Left hindlimb (tissue), 1 donor: ENCODE results near the gene MFSD1.
A peak's percentile ranks its signal among the peaks of the same experiment; 100 is the strongest.
"Not testable (repeated sequence)": the region's sequence is repeated elsewhere in the genome, so short reads cannot be mapped to it uniquely, and the experiment has no call there.

Experiments used
- DNase-seq: peaks from one replicate; pipeline ENCODE4 v3.0.0-alpha.2; 2018

Gene MFSD1

GRCh38 chr3:158777161-158777873, 24.5 kb upstream of the MFSD1 start:
- DNase-seq: no peak

DNA sequence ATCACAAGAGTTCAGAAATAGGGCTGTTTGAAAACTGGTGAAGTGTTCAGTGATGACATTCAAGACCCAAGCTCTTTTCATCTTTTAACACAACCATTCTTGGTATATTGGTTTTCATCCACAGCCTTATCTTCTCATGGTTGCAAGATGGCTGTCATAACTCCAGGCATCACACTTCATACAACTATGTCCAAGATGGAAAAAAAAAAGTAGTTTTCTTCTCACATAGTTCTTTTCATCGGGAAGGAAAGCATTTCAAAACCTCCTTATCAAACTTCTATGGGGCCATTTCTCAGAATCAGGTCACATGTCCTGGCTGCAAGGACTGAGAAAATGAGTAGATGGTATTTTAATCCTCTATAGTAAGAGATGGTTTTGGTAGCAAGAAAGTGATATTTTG, 21.1 kb upstream of the MFSD1 start:
- no peak for DNase-seq

DNA sequence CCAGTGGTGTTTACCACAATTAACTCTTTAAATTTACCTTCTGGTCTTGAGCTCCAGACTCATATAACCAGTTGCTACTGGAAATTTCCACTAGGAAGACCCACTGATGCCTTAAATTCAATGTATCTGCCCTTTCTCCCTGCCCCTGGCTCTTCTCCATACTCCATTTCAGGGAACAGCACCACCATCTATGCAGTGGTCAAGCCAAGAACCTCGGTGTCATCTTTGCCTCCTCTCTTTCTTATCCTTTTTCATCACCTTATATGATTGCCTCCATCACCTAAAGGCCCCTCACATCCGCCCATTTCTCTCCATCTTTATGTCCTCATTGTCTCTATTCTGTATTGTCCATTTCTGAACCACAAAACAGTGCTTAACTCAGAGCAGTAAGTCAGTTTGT, 20.7 kb upstream of the MFSD1 start:
- DNase-seq: no peak

GRCh38 chr3:158781849-158782248, 20.0 kb upstream of the MFSD1 start:
- DNase-seq: no peak

DNA sequence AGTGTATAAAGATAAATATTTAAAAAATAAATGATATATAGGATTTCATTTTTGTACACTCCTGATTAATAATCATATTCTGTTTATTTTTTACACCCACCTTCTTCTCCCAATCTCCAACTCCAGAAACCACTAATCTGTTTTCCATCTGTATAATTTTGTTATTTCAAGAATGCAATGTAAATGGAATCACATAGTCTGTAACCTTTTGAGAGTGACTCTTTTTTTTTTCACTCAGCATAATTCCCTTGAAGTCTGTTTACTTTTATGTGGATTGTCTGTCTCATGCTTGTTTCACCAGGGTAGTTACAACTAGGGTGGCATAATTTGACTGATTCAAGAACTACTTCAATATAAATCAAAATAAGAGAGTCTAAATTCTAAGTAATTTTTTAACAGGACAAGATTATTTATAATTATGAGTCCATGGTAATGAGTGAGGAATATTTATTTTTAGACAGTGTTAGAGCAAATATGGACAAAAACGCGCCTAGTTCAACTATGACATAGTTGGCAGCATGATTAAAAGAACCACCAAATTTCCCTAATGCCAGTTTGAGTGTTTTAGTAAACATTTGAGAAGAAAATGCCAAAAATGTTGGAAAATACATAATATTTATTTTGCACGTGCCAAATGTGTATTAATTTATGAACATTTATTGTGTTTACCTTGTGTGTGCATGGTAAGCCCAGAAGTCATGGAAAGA, 19.4 kb upstream of the MFSD1 start:
- no peak for DNase-seq

- DNase-seq: no peak
Measured at GRCh38 chr3:158783051-158783450, 18.8 kb upstream of the MFSD1 start.

DNA sequence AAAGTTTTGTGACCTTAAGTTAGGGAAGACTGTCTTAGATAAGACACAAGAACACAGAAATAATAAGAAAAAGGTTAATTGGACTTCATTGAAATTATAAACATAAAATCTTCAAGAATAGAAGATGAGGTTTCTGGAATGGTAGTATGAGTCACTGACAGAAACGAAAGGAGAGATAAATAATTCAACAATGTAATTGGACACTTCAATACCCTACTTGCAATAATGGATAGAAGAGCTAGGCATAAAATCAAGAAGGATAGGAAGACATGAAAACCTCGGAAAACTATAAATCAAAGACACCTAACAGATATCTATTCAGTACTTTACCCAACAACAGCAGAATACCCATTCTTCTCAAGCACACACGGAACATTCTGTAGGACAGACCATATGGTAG, 15.9 kb upstream of the MFSD1 start:
- no peak for DNase-seq

DNA sequence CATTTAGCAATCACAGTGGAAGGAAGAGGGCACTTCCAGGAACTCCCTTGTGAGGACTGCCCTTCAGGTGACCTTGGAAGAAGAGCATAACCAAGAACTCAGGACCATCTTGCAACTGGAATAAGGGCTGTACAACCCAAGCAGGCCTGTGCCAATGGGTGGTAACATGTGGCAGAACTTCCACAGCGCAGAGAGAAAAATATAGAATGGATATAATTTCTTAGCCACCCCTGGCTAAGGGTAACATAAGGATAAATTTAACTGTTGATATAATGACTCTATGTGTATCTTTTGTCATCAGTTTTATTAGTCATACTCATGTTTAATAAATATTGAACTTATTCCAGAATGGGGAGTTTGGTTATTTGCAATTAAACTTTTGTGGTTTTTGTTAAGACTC, 13.4 kb upstream of the MFSD1 start:
- no peak for DNase-seq

DNA sequence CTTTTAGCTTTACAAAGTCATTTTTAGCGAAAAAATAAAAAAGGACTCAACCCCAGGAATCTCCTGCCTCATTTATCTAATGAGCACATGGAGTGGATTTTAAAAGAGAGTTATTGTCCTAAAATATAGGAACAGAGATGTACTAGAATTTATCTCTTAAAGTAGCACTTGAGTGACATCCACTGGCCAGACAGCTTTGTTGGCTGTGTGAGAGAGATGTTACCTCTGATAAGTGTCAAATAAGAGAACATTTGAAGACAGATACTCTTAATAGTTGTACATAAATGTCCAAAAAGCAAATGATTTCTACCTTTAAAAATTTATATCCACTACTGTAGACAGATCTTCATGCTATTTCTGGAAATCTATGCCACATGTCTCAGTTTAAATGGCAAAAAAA, 12.3 kb upstream of the MFSD1 start:
- no peak for DNase-seq

- no peak for DNase-seq
Measured at GRCh38 chr3:158790901-158791589, 10.8 kb upstream of the MFSD1 start.

GRCh38 chr3:158791590-158791920, 10.3 kb upstream of the MFSD1 start:
- DNase-seq: not testable (repeated sequence)

- DNase-seq: no peak
Measured at GRCh38 chr3:158792709-158793108, 9.1 kb upstream of the MFSD1 start.

DNA sequence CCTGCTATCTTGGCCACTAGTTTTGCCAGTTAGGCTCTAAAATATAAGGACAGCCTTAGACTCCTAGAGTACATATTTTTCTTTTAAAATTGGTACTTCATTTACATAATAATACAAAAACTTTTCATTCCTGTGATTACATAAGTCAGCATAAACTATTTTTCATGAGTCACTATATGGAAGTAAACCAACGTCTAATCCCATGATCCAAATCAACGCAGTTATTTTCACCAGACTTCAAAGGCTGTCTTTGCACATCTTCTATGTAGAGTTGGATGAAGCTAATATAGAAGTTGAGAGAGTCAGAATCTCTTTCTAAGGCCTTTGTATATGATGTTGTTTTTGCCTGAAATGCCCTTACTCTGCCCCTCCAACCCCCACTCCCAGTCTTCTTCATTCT, 7.6 kb upstream of the MFSD1 start:
- no peak for DNase-seq

GRCh38 chr3:158794936-158795518, 6.8 kb upstream of the MFSD1 start:
- DNase-seq: no peak

DNA sequence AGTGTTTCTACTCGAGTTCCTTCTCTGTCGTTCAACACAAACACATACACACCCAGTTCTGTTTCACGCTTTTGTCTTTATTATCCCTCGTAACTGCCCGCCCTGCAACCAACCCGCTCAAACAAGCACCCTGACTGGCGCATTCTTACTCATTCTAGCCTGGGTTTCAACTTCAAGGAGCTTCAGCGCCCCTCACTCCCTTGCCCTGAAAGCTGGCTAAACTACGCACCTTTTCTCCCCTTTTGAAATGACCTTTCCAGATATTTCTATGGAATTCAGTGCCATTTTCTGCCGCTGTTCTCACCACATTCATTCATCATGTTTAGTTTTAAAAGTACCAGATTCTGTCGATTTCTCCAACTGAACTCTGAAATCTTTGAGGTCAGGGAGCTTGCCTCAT, 653 bp upstream of the MFSD1 start:
- DNase-seq: peak; percentile 43

GRCh38 chr3:158802409-158803268, 785 bp downstream of the MFSD1 start:
- no peak for DNase-seq

GRCh38 chr3:158804441-158804840, 2.6 kb downstream of the MFSD1 start:
- DNase-seq: no peak

GRCh38 chr3:158808697-158809096, 6.8 kb downstream of the MFSD1 start:
- no peak for DNase-seq

DNA sequence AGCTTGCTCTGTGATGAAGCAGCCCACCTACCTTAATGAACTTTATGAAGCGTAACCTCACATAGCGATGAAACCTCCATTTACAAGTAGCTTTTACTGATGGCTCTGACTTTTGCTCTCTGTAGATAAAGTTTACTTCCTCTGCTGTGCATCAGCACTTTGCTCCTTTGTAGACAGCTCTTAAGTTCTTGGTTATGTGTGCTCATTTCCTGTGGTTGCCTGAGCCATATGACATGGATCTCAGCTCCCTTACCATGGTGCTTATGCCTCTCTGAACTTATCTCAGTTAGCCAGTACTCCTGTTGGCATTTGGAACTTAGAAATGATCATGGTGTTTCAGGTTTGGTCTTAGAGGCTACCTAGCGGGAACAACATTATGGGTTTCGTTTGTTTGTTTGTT, 7.8 kb downstream of the MFSD1 start:
- DNase-seq: no peak

DNA sequence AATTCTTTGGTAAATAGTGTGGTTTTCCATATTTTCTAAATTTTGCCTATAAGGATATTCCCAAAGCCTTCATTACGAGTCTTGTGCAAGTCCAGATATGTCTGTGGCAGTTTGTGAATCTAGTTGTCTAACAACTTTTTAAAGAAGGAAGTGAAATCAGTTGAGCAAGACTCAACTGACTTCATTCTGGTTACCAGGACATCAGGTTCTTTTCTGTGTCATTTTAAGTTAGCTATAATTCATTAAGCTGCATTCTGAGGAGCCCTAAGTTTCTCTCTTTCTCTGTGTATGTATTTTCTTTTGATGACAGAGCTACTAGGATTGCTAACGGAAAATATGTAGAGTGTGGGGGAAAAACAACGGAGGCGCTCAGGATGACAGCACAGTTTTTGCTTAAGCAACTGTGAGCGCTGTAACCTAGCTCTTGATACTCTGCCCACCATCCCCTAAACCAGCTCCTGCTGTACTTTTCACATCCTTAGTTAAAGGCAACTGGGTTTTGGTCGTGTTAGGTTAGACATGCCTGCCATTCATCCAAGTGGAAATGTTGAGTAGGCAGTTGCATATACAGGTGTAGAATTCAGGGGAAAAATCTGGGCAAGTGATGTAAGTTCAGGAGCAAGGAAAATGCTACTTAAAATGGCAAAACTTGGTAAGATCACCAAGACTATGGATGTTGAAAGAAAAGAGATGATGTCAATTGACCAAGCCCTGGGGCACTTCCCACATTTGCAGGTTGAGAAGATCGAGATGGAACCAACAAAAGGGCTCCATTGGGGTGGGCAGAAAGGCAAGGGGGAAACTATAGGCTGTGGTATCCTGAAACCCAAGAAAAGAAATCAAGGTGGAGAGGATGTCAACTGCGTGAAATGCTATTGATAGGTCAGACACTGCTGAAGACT, 9.2 kb downstream of the MFSD1 start:
- no peak for DNase-seq

- no peak for DNase-seq
Measured at GRCh38 chr3:158819282-158819681, 17.4 kb downstream of the MFSD1 start.

DNA sequence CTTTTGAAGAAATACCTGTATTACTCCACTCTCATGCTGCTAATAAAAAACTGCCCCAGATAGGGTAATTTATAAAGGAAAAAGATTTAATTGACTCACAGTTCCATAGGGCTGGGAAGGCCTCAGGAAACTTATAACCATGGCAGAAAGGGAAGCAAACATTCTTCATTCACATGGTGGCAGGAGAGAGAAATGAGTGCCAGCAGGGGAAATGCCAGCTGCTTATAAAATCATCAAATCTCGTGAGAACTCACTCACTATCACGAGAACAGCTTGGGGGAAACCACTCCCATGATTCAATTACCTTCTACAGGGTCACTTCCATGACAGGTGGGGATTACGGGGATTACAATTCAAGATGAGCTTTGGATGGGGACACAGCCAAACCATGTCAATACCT, 18.7 kb downstream of the MFSD1 start:
- DNase-seq: no peak
